ENCODE data around the gene OGFOD3. TPM values are rescaled to one million over a fixed set of nuclear protein-coding genes. Genes with fewer than 3 reads are reported as not detected.
"Not testable (repeated sequence)": the region's sequence is repeated elsewhere in the genome, so short reads cannot be mapped to it uniquely, and the experiment has no call there.

OGFOD3 gene
- total RNA-seq, 4 donors from 2014 or later, result 22.9 to 31.6 (median 28.6) TPM

DNA sequence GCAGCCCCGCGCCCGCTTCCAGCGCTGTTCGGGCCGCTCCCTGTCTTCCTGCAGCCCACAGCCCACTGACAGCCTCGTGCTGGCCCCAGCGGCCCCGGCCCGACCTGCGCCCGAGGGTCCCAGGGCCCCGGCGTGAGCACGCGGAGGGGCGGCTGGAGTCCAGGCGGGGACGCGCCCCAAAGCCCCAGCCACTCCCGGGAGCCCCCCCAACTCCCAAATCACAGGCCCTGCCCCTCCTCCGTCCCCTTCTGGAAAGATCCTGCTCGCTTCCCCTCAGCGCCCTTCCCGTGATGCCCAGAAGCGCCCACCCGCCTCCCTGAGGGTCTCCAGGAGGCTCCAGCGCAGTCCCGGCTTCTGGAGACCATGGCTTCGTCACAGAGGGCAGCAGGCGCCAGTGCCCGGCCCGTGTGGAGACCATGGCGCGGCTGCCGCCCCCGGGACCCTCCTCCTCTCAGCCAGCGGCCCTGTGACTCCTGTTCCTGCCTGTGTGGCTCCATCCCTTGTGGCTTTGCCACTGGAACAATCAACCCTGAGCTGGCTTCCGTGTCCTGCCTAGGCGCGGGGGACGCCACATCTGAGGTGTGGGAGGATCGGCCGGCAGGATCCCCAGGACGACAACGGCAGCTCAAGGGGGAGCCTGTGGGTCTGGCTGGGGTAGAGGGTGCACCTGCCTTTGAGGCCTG is 42.9 kb downstream of the OGFOD3 start:
- TF ChIP-seq, protein P1, sequence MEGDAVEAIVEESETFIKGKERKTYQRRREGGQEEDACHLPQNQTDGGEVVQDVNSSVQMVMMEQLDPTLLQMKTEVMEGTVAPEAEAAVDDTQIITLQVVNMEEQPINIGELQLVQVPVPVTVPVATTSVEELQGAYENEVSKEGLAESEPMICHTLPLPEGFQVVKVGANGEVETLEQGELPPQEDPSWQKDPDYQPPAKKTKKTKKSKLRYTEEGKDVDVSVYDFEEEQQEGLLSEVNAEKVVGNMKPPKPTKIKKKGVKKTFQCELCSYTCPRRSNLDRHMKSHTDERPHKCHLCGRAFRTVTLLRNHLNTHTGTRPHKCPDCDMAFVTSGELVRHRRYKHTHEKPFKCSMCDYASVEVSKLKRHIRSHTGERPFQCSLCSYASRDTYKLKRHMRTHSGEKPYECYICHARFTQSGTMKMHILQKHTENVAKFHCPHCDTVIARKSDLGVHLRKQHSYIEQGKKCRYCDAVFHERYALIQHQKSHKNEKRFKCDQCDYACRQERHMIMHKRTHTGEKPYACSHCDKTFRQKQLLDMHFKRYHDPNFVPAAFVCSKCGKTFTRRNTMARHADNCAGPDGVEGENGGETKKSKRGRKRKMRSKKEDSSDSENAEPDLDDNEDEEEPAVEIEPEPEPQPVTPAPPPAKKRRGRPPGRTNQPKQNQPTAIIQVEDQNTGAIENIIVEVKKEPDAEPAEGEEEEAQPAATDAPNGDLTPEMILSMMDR (IDR thresholded peaks at IDR 0.05), result no peak
- DNase-seq (ENCODE audit: low spot score) (no peak), ATAC-seq (ENCODE audit: low FRiP score) (no peak)

- DNase-seq (ENCODE audit: low spot score) (no peak), ATAC-seq (ENCODE audit: low FRiP score) (no peak)
- TF ChIP-seq, protein P1 (IDR thresholded peaks at IDR 0.05), result no peak
Measured at GRCh38 chr17:82374626-82375331, 43.6 kb downstream of the OGFOD3 start.

- DNase-seq (ENCODE audit: low spot score) (no peak), ATAC-seq (ENCODE audit: low FRiP score) (no peak)
- TF ChIP-seq, protein P1 (IDR thresholded peaks at IDR 0.05), result no peak
Measured at GRCh38 chr17:82373731-82374625, 44.4 kb downstream of the OGFOD3 start.

DNA sequence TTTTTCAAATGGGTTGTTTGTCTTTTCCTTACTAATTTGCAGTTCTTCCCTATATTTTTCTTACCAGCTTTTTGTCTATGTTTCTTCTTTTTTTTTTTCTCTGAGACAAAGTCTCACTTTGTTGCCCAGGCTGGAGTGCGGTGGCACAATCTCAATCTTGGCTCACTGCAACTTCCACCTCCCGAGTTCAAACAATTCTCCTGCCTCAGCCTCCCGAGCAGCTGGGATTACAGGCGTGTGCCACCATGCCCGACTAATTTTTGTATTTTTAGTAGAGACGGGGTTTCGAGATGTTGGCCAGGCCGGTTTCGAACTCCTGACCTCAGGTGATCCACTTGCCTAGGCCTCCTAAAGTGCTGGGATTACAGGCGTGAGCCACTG is 45.3 kb downstream of the OGFOD3 start:
- not testable (repeated sequence) for DNase-seq (ENCODE audit: low spot score); ATAC-seq (ENCODE audit: low FRiP score)

DNA sequence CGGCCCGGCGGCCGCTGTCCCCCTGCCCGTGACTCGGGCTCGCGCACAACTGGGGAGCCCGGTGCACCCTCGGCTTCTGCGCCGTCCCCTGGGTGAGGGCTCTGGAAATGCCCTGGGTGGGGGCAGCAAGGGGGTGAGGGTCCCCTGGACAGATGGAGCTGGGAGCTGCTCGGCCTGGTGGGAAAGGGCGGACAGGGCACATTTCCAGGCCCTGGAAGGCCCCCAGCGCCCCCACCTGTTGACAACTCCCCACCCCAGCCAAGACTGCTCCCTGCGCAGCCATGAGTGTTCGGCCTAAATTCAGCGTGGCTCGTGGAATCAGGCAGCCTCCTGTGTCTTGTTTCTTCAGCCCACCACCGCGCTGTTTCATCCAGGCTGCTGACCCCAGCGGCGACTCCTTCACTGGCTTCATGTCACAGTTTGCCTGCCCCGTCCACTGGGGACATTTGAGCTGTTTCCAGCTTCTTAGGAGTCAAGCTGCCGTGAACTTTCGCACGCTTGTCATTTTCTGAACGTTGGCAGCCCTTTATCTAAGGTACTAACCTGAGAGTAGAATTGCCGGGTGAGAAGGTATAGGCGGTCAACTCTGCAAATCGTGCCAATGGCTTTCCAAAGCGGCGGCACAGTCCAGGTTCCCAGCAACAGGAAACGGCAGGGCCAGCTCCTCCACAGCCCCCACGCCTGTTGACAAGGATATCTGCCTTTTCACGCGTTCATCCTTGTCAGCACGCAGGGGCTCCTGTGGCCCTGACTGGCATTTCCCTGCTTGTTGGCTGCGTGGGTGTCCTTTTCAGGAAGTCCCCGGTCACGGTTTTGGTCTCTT is 45.9 kb downstream of the OGFOD3 start:
- DNase-seq (ENCODE audit: low spot score) (no peak), ATAC-seq (ENCODE audit: low FRiP score) (no peak)
- TF ChIP-seq, protein P1 (IDR thresholded peaks at IDR 0.05), result no peak

DNA sequence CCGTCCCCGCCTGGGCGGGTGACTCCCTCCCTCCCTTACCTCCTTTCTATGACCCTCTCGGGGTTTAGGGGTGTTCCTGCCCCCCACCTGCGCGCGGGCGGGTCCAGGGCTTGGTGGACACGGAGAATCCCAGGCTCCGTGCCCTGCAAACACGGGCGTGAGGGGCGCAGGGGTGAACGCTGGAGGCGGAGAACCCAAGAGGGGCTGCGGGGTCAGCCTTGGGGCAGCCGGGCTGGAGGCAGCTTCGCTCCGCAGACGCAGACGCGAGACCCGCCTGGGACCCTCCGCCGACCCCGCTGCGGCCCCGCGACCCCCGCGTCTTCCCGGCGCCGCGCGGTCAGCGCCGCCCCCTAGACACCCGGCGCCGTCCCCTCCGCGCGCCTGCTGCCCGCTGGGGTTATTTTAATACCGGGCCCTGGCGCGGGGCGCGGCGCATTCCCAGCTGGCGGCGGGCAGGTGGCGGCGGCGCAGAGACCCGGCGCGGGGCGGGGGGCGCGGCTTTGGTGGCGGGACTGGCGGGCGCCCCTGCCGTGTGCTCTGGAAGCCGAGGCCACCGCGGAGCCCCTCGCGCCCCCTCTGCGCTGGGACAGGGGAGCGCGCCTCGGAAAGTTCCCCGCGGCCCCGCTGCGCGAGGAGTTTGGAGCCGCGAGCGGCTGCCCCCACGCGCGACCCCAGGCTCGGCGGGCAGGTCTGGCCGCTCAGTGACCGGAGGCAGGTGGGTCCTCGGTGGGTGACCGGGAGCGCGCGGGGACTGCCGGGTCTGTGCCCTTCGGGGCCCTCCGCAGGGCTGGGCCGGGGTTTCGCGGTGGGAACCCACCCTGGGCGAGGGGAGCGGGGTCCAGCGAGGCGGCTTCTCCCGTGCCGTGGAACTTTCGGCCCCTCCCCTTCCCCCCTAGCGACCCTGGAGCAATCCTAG is 46.8 kb downstream of the OGFOD3 start, which contains the start of gene UTS2R:
Gene UTS2R, plus strand, starts transcription at position 433 of the 916 bp plus-strand sequence. CDS start 2,560 bp downstream, outside the sequence.
- ATAC-seq (ENCODE audit: low FRiP score) (no peak), DNase-seq (ENCODE audit: low spot score) (no peak)
- TF ChIP-seq, protein P1 (IDR thresholded peaks at IDR 0.05), result no peak

Data from omental fat pad (tissue), 4 donors.